ENCODE data around the gene EPB42. TPM values are rescaled to one million over a fixed set of nuclear protein-coding genes. Genes with fewer than 3 reads are reported as not detected.
"Not testable (repeated sequence)": the region's sequence is repeated elsewhere in the genome, so short reads cannot be mapped to it uniquely, and the experiment has no call there.

The EPB42 gene
- polyA plus RNA-seq, 3 donors = 0.83 to 1.1 (median 1.1) TPM

DNA sequence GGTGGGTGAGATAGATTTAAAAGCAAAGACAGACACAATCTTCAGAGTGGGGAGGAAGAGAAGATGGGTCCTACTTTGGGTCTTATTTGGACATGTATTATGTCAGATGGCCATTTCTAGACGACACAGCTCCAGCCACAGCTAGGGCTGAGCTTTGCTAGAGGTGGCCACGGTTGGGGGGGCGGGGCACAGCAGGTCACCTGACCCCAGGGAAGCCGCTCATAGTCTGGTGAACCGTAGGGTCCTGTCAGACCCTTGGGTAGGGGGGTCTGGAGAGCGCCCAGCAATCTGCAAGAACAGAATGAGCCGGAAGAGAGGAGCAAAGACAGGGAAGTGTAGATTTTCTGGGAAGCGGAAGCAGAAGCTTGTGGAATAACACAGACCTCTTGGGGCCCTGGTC is 6.6 kb downstream of the EPB42 start:
- no peak for DNase-seq

DNA sequence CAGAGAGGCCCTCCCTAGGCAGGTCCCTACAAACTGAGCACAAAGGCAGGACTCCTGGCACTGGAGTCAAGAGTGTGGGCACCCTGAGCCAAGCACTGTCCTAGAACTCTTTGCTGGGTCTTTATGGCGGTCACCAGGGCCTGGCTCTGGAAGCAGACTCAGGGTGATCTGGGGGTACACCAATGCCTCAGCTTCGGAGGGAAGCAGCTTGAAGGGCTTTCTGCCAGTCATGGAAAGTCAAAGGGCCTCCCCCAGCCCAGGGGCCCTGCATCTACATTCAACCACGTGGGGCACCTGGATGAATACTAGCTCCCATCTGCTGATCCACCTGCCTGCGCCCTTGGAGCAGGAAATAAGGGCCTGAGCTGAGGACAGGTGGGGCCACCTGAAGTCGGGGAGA is 7.4 kb downstream of the EPB42 start:
- no peak for DNase-seq

- DNase-seq = no peak
Observed at GRCh38 chr15:43212951-43213350, 7.9 kb downstream of the EPB42 start.

GRCh38 chr15:43212299-43212698 is 8.5 kb downstream of the EPB42 start:
- no peak for DNase-seq

GRCh38 chr15:43211224-43211735 is 9.5 kb downstream of the EPB42 start:
- no peak for DNase-seq

DNA sequence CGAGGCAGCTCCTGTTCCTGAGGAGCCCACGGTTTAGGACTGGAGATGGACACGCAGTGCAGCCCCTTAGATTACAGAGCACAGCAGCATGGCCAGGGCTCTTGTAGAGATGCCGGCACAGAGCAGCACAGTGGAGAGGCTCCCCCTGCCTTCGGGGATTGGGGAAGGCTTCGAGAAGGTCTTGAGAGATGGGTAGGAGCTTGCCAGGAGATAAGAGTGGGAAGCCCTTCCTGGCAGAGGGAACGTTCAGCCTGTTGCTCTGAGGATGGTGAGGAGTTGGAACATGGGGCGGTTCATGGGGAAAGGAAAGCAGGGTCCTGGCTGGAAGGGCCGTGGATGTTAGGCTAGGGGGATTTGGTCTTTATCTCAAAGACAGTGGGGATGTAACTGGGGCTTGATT is 10.0 kb downstream of the EPB42 start:
- DNase-seq = no peak

DNA sequence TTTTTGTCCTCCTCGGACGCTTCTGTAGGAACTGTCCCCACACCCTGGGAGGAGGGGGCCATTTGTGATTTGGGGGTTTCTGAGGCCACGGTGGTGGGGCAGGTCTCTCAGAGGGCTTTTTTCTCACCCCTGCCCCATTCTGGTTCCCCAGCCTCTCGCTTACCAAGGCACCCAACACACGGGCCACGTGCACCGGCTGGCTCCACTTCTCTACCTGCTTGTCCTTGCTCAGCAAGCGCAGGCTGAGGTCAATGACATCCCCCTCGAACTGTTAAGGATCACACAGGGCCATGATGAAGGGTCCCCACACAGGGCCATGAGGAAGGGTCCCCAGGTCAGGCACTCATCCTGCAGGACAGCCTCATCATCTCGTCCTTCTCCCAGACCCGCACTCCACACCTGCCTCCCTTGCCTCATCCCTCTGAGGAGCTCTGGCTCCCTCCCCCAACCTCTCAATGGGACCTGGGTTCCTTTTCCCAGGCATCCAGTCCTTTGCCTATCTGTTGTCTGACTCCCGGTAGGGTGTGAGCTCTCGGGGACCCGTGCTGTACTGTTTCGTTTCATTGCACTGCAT is 10.6 kb downstream of the EPB42 start:
- DNase-seq = no peak

DNA sequence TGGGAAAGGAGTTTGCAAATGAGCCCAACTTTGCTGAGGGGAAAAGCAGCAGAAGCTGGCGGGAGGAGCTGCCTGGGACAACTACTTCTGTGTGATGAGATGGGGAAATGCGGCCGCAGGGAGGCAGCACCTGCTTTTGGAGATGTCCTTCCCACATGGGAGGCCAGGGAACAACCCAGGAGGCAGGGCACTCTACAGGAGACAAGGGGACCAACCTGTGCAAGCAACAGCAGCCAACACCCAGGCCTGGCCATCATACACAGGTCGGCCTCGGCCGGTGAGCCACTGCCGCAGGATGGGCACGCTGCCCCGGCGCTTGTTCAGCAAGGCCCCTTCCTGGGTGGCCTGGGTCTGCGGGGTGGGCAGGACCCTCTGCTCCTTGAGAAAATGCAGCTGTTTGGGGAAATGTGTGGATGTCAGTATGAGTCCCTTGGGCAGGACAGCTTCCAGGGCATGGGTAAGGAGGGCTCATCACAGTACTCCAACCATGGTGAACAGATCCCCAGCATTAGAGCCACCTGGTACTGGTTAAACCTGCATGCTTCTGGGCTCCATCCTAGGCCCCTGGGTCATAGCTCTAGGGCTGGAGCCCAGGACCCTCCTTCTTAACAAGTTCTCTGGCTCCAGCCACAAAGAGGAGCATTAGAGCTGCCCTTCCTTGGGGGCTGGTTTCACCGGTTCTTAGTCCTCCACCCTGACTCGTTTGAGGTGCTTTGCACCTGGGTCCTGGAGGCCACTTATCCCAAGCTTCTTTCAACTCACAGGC is 11.6 kb downstream of the EPB42 start:
- DNase-seq = no peak

DNA sequence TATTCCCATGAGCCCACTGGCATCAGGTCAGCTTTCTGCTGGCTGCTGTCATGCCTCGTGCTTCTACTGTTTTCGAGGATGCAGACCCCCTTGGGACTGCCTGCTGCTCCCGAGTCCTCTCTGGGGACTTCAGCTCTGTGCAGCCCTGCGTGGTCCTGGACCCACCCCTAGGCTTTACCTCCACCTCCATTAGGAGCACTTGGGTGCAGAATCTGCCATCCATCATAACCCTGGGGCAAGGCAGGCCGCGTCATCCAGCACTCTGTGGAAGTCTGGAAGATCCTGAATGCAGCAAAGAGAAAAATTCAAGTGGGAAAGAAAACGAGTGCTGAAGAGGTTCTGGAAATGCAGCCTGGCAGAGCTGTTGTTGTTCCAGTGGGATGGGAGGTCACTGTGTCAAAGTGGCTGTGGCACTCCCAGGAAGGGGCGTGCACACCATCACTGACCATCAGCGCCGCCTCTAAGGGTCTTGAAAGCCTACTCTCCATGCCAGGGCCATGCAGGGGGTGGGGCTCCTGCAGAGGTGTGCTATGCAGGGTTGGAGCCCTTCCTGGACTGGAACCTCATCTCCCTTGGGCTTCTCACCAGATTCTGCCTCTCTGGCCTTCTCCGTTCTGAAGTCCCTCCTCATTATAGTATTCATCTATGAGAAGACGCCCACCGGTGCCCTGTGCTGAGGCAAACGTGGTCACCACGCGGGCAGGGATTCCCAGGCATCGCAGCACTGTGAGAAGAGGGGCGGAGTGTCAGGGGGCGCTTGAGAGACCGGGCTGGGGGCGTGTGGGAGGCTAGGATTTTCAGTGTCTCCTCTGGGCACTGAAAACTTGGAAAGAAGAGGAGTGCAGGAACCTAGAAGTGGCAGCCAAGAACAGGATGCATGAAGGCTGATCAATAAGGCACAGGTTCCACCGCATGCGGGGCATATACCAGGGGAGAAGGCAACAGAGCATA is 12.5 kb downstream of the EPB42 start:
- DNase-seq = no peak

GRCh38 chr15:43207024-43207423 is 13.8 kb downstream of the EPB42 start:
- no peak for DNase-seq

GRCh38 chr15:43206054-43206453 is 14.8 kb downstream of the EPB42 start:
- DNase-seq = no peak

GRCh38 chr15:43204016-43204901 is 16.6 kb downstream of the EPB42 start:
- DNase-seq = peak; percentile 27

DNA sequence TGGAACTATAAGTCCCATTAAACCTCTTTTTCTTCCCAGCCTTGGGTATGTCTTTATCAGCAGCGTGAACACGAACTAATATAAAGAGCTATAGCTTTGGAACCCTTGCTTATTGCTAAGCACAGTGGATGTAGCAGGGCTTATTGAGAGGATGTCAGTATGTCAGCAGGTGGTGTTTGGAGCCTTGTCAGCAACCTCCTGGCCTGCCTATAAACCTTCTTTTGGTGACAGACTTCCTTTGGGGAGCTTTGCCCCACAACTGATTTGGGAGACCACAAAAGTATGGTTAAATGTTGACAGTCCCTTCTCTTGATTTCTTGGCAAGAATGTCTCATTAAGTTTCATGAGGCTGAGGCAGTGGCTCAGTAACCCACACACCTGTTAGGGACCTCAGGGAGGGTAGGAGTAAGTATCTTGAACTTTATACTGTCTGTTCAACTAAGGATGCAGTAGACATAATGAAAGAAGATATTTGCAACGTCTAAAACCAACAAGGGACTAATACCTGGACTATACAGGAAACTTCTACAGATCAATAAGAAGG is 20.8 kb downstream of the EPB42 start:
- no peak for DNase-seq

DNA sequence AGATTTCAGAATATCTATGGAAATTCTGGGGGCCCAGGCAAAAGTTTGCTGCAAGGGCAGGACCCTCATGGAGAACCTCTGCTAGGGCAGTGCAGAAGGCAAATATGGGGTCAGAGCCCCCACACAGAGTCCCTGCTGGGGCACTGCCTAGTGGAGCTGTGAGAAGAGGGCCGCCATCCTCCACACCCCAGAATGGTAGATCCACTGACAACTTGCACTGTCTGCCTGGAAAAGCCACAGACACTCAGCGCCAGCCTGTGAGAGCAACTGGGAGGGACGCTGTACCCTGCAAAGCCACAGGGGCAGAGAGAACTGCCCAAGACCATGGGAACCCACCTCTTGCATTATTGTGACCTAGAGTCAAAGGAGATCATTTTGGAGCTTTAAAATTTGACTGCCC is 21.8 kb downstream of the EPB42 start:
- no peak for DNase-seq

DNA sequence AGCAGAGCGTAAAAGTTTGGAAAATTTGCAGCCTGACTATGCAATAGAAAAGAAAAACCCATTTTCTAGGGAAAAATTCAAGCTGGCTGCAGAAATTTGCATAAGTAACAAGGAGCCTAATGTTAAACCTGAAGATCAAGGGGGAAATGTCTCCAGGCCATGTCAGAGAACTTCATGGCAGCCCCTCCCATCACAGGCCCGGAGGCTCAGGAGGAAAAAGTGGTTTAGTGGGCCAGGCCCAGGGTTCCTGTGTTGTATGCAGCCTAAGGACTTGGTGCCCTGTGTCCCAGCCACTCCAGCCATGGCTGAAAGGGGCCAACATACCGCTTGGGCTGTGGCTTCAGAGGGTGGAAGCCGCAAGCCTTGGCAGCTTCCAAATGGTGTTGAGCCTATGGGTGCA is 22.3 kb downstream of the EPB42 start:
- not testable (repeated sequence) for DNase-seq

GRCh38 chr15:43197773-43198172 is 23.0 kb downstream of the EPB42 start:
- not testable (repeated sequence) for DNase-seq

GRCh38 chr15:43196760-43197548 is 23.9 kb downstream of the EPB42 start:
- DNase-seq = no peak

GRCh38 chr15:43194795-43195194 is 26.0 kb downstream of the EPB42 start:
- DNase-seq = no peak

- DNase-seq = no peak
Observed at GRCh38 chr15:43193710-43194109, 27.1 kb downstream of the EPB42 start.

DNA sequence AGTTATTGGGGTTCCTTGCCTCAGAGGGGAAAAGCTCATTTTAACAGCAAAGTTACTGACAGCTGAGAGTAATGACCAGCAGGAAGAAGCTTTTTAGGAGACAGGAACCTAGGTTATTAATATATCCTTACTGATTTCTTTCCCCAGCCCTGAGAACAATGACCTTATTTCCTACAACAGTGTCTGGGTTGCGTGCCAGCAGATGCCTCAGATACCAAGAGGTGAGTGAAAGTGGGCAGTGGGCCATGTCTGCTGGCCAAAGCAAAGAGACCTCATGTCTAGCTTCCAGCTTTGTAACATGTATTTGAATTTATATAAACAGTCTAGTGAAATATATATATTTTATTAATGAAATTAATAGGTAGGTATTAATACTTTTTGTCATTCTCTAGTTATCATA is 30.6 kb downstream of the EPB42 start:
- DNase-seq = no peak

Measured in renal pelvis (tissue), 4 donors.